OCI-LY1 (cell line): ENCODE results near the gene SDCBP2.

Source experiments
- H2AFZ ChIP-seq: fragments of 200-600 bp; sonication (generic), shearing (Covaris generic); 2 replicates; pipeline ENCODE4 v1.6.0; 2014; ENCODE audit warnings: antibody characterized with exemption, mild to moderate bottlenecking, low read length
- H3F3A ChIP-seq: fragments of 200-600 bp; sonication (generic), shearing (Covaris generic); 2 replicates; pipeline ENCODE4 v1.6.0; 2014; ENCODE audit warnings: mild to moderate bottlenecking, antibody characterized with exemption, low read length, moderate library complexity; ENCODE audit not compliant: insufficient read depth
- H3K27ac ChIP-seq: fragments of 200-600 bp; sonication (generic); 2 replicates; pipeline ENCODE4 v1.5.1; 2014; ENCODE audit warnings: low read length, mixed run types, mild to moderate bottlenecking, low read depth; ENCODE audit not compliant: poor library complexity, severe bottlenecking
- H3K27me3 ChIP-seq: fragments of 200-600 bp; sonication (generic); 2 replicates; pipeline ENCODE4 v1.6.0; 2014; ENCODE audit warnings: antibody characterized with exemption, mild to moderate bottlenecking, low read length, moderate library complexity; ENCODE audit not compliant: insufficient read depth
- H3K36me3 ChIP-seq: fragments of 200-600 bp; sonication (generic); 2 replicates; pipeline ENCODE4 v1.6.1; 2014; ENCODE audit warnings: mild to moderate bottlenecking, antibody characterized with exemption, low read length, moderate library complexity, mixed read lengths; ENCODE audit not compliant: insufficient read depth
- H3K4me1 ChIP-seq: fragments of 200-600 bp; sonication (generic); 2 replicates; pipeline ENCODE4 v1.5.1; 2014; ENCODE audit warnings: mild to moderate bottlenecking, low read length, moderate library complexity; ENCODE audit not compliant: insufficient read depth, severe bottlenecking
- H3K4me2 ChIP-seq: fragments of 200-600 bp; sonication (generic), shearing (Covaris generic); 2 replicates; pipeline ENCODE4 v1.6.1; 2014; ENCODE audit warnings: low read length
- H3K4me3 ChIP-seq: fragments of 200-600 bp; sonication (generic); 2 replicates; pipeline ENCODE4 v1.5.1; 2014; ENCODE audit warnings: low read length, low read depth, mild to moderate bottlenecking, mixed read lengths; ENCODE audit not compliant: poor library complexity, severe bottlenecking
- H3K79me2 ChIP-seq: fragments of 200-600 bp; shearing (Covaris generic); 2 replicates; pipeline ENCODE4 v1.6.1; 2016; ENCODE audit warnings: mixed run types, low read length, mixed read lengths; ENCODE audit not compliant: insufficient read depth
- H3K9ac ChIP-seq: fragments of 200-600 bp; sonication (generic), shearing (Covaris generic); 2 replicates; pipeline ENCODE4 v1.6.1; 2014; ENCODE audit warnings: mild to moderate bottlenecking, low read length, mixed read lengths
- H3K9me2 ChIP-seq: fragments of 200-600 bp; sonication (generic), shearing (Covaris generic); 2 replicates; pipeline ENCODE4 v1.6.1; 2014; ENCODE audit warnings: low read depth, mild to moderate bottlenecking, low read length, mixed read lengths
- H3K9me3 ChIP-seq: fragments of 200-600 bp; shearing (Covaris generic); 2 replicates; pipeline ENCODE4 v1.6.1; 2014; ENCODE audit warnings: low read length, mixed read lengths
- H4K20me1 ChIP-seq: fragments of 200-600 bp; sonication (generic), shearing (Covaris generic); 2 replicates; pipeline ENCODE4 v1.6.0; 2016; ENCODE audit warnings: mild to moderate bottlenecking, low read length; ENCODE audit not compliant: insufficient read depth
- CTCF ChIP-seq: fragments of 200-600 bp; sonication (generic), shearing (Covaris generic); IDR thresholded peaks from 2 replicates; pipeline ENCODE4 v1.5.1; 2017; ENCODE audit warnings: mild to moderate bottlenecking, antibody characterized with exemption, low read length, moderate library complexity, mixed read lengths
- EZH2 ChIP-seq: fragments of 200-600 bp; sonication (generic), shearing (Covaris generic); IDR thresholded peaks from 2 replicates; pipeline ENCODE4 v1.8.0; 2017; ENCODE audit warnings: borderline replicate concordance, mixed run types, mild to moderate bottlenecking, antibody characterized with exemption, low read length, moderate library complexity, mixed read lengths

The SDCBP2 gene

GRCh38 chr20:1310506-1311190 lies 18.3 kb downstream of the SDCBP2 start:
- no peak overlapping the region for H2AFZ ChIP-seq

GRCh38 chr20:1310071-1310470 lies 18.9 kb downstream of the SDCBP2 start:
- no peak for TF ChIP-seq EZH2
- no peak overlapping the region for H3K27ac ChIP-seq
- H3K4me2 ChIP-seq, result no peak overlapping the region
- no peaks in the 10 kb centered on the region for H3K4me1 ChIP-seq
- H3K4me3 ChIP-seq, result no peak overlapping the region
- no peaks in the 10 kb centered on the region for H4K20me1 ChIP-seq
- H3K79me2 ChIP-seq, result no peaks in the 10 kb centered on the region
- H3K27me3 ChIP-seq, result peaks cover 5% of the 10 kb centered on the region; the same call in 1 of the 2 replicates
- H3K36me3 ChIP-seq, result no peaks in the 10 kb centered on the region
- no peaks in the 10 kb centered on the region for H3K9me3 ChIP-seq
- no peaks in the 10 kb centered on the region for H3K9me2 ChIP-seq
- no peak overlapping the region for H3K9ac ChIP-seq
- no peak overlapping the region for H2AFZ ChIP-seq
- no peaks in the 10 kb centered on the region for H3F3A ChIP-seq

More at GRCh38 chr20:1310506-1311190, 18.3 kb downstream of the SDCBP2 start:
- H3K9me3 ChIP-seq, result no peaks in the 10 kb centered on the region
- H3F3A ChIP-seq, result no peaks in the 10 kb centered on the region
- no peaks in the 10 kb centered on the region for H3K9me2 ChIP-seq
- H3K4me2 ChIP-seq, result no peak overlapping the region
- H3K36me3 ChIP-seq, result no peaks in the 10 kb centered on the region
- no peaks in the 10 kb centered on the region for H3K4me1 ChIP-seq
- H3K79me2 ChIP-seq, result no peaks in the 10 kb centered on the region
- TF ChIP-seq CTCF (no peak), EZH2 (no peak)
- H4K20me1 ChIP-seq, result no peaks in the 10 kb centered on the region
- H3K9ac ChIP-seq, result no peak overlapping the region
- no peak overlapping the region for H3K27ac ChIP-seq
- peaks cover 5% of the 10 kb centered on the region; the same call in 1 of the 2 replicates for H3K27me3 ChIP-seq
- H3K4me3 ChIP-seq, result no peak overlapping the region

- Histone ChIP-seq H3K9ac (no peak overlapping the region), H3F3A (no peaks in the 10 kb centered on the region), H3K4me1 (no peaks in the 10 kb centered on the region), H3K9me3 (no peaks in the 10 kb centered on the region), H3K9me2 (no peaks in the 10 kb centered on the region), H3K36me3 (no peaks in the 10 kb centered on the region), H2AFZ (no peak overlapping the region), H3K27ac (no peak overlapping the region), H3K27me3 (peaks cover 5% of the 10 kb centered on the region; the same call in 1 of the 2 replicates), H4K20me1 (no peaks in the 10 kb centered on the region), H3K4me2 (no peak overlapping the region), H3K79me2 (no peaks in the 10 kb centered on the region), H3K4me3 (no peak overlapping the region)
- no peak for TF ChIP-seq CTCF
- no peak for TF ChIP-seq EZH2
Measured at GRCh38 chr20:1309439-1309847, 19.5 kb downstream of the SDCBP2 start.

GRCh38 chr20:1308702-1309095 lies 20.2 kb downstream of the SDCBP2 start:
- H4K20me1 ChIP-seq, result no peaks in the 10 kb centered on the region
- H3K9ac ChIP-seq, result no peak overlapping the region
- no peaks in the 10 kb centered on the region for H3K79me2 ChIP-seq
- H2AFZ ChIP-seq, result no peak overlapping the region
- H3K9me3 ChIP-seq, result no peaks in the 10 kb centered on the region
- H3K4me2 ChIP-seq, result no peak overlapping the region
- TF ChIP-seq EZH2, result no peak
- no peak for TF ChIP-seq CTCF
- H3K27ac ChIP-seq, result no peak overlapping the region
- H3K27me3 ChIP-seq, result peaks cover 5% of the 10 kb centered on the region; the same call in 1 of the 2 replicates
- no peaks in the 10 kb centered on the region for H3K4me1 ChIP-seq
- no peaks in the 10 kb centered on the region for H3K36me3 ChIP-seq
- no peak overlapping the region for H3K4me3 ChIP-seq
- no peaks in the 10 kb centered on the region for H3K9me2 ChIP-seq
- H3F3A ChIP-seq, result no peaks in the 10 kb centered on the region
